Ramos (cell line): ENCODE data around the gene STX8.

ENCODE experiments used
- in situ Hi-C: fragments of 300-500 bp; cut with MboI; formaldehyde crosslinking; loops from one replicate; pipeline ENCODE4 v1.14.3; 2022; ENCODE audit warnings: low sequenced_read_pairs; ENCODE audit not compliant: unreplicated experiment

The STX8 gene

GRCh38 chr17:9220398-9221146, 355.0 kb downstream of the STX8 start:
- in situ Hi-C loops, result no loop called here

GRCh38 chr17:9219631-9220397, 355.8 kb downstream of the STX8 start:
- in situ Hi-C loops, result no loop called here

GRCh38 chr17:9218911-9219310, 356.7 kb downstream of the STX8 start:
- in situ Hi-C loops, result no loop called here

GRCh38 chr17:9218064-9218635, 357.5 kb downstream of the STX8 start:
- in situ Hi-C loops, result no loop called here

GRCh38 chr17:9217151-9218056, 358.2 kb downstream of the STX8 start:
- in situ Hi-C loops, result no loop called here

GRCh38 chr17:9215465-9215864, 360.2 kb downstream of the STX8 start:
- in situ Hi-C loops, result no loop called here

- in situ Hi-C loops, result no loop called here
Observed at GRCh38 chr17:9213303-9213640, 362.3 kb downstream of the STX8 start.

GRCh38 chr17:9212376-9213302, 363.0 kb downstream of the STX8 start:
- in situ Hi-C loops, result no loop called here

GRCh38 chr17:9211133-9211765, 364.4 kb downstream of the STX8 start:
- in situ Hi-C loops, result no loop called here

GRCh38 chr17:9209781-9210370, 365.7 kb downstream of the STX8 start:
- in situ Hi-C loops, result no loop called here

- in situ Hi-C loops, result no loop called here
Observed at GRCh38 chr17:9209347-9209746, 366.3 kb downstream of the STX8 start.

GRCh38 chr17:9208381-9209105, 367.1 kb downstream of the STX8 start:
- in situ Hi-C loops, result no loop called here

- in situ Hi-C loops, result no loop called here
Observed at GRCh38 chr17:9206741-9207332, 368.8 kb downstream of the STX8 start.

GRCh38 chr17:9206410-9206703, 369.3 kb downstream of the STX8 start:
- in situ Hi-C loops, result no loop called here

GRCh38 chr17:9205520-9206409, 369.9 kb downstream of the STX8 start:
- in situ Hi-C loops, result no loop called here

- in situ Hi-C loops, result no loop called here
Observed at GRCh38 chr17:9204637-9205329, 370.8 kb downstream of the STX8 start.
